IPS DF 6.9 (cell line): ENCODE measurements around the gene SLC34A1.
"Not testable (repeated sequence)": the region's sequence is repeated elsewhere in the genome, so short reads cannot be mapped to it uniquely, and the experiment has no call there.

Source experiments
- DNase-seq: peaks from one replicate; pipeline ENCODE4 v3.0.0-alpha.2; 2013; ENCODE audit warnings: low read depth, low spot score
- H3K27ac ChIP-seq: one replicate; pipeline ENCODE4 v1.5.1; 2013; ENCODE audit warnings: low read length, control low read depth
- H3K27me3 ChIP-seq: 2 replicates; pipeline ENCODE4 v1.6.1; 2013; ENCODE audit warnings: mild to moderate bottlenecking, low read length; ENCODE audit not compliant: control insufficient read depth, insufficient read depth
- H3K36me3 ChIP-seq: 2 replicates; pipeline ENCODE4 v1.6.1; 2013; ENCODE audit warnings: low read length; ENCODE audit not compliant: control insufficient read depth, insufficient read depth
- H3K4me1 ChIP-seq: 2 replicates; pipeline ENCODE4 v1.6.1; 2013; ENCODE audit warnings: low read length; ENCODE audit not compliant: control insufficient read depth, insufficient read depth
- H3K4me3 ChIP-seq: 2 replicates; pipeline ENCODE4 v1.5.1; 2013; ENCODE audit warnings: mild to moderate bottlenecking, low read length
- H3K9me3 ChIP-seq: 2 replicates; pipeline ENCODE4 v1.6.1; 2013; ENCODE audit warnings: low read length, inconsistent platforms; ENCODE audit not compliant: control insufficient read depth, insufficient read depth
- WGBS: extraction: QIAGEN DNeasy Blood & Tissue Kit; methylation state at CpG from one replicate; pipeline ENCODE4 v1.1.7; 2013; ENCODE audit warnings: mixed read lengths, missing lambda C conversion rate; ENCODE audit not compliant: insufficient read length, insufficient coverage; 5-methylcytosine and 5-hydroxymethylcytosine counted together

Gene SLC34A1

DNA sequence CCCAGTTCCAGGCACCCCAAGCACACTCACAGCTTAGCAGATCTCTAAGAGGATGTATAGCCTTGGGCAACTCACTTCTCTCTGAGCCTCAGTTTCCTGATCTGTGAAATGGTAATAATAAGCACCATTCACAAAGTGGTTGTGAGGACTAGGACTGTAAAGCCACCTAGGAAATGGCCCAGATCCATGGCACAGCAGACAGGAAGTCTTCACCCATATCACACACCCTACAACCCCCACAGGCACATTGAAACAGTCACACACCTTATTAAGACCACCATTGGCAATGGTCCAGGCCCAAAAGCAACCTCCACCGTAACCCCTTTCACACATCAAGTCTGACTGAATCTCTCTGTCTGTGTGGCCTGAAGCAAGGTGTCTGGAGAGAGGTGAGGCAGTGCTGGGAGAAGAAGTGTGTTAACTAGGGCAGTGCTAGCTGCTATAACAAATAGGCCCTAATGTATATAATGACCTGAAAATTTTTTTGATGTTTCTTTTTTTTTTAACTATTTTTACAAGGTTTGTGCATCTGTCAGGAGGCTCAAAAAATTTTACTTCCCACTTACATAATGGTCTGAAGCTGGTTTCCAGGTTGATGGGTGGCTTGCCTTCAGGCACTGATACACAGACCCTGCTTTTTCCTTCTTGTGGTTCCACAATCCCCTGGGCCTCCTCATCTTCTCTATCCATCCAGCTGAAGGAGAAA lies 28.9 kb upstream of the SLC34A1 start:
- Histone ChIP-seq H3K9me3 (no peaks in the 10 kb centered on the region), H3K4me1 (no peaks in the 10 kb centered on the region), H3K36me3 (no peaks in the 10 kb centered on the region), H3K4me3 (no peak overlapping the region), H3K27ac (no peak overlapping the region), H3K27me3 (no peaks in the 10 kb centered on the region)
- WGBS = no CpG with 5 or more reads among the region's 1 CpG
- DNase-seq = no peak

DNA sequence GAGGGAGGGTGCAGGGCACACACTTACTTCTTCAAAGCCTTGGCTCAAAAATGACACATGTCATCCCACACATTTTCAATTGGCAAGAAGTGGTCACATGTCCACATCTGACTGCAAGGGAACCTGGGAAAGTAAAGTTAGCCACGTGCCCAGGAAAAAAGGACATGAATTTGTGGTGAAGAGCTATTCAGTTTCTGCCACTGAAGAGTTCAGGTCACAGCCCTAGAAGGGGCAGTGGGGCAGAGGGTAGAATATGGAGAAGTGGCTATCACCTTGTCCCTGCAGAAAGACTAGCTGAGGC lies 28.4 kb upstream of the SLC34A1 start:
- no peak overlapping the region for H3K4me3 ChIP-seq
- no peaks in the 10 kb centered on the region for H3K4me1 ChIP-seq
- no peaks in the 10 kb centered on the region for H3K27me3 ChIP-seq
- DNase-seq = no peak
- H3K27ac ChIP-seq = no peak overlapping the region
- no CpG with 5 or more reads among the region's 1 CpG for WGBS
- H3K9me3 ChIP-seq = no peaks in the 10 kb centered on the region
- H3K36me3 ChIP-seq = no peaks in the 10 kb centered on the region

DNA sequence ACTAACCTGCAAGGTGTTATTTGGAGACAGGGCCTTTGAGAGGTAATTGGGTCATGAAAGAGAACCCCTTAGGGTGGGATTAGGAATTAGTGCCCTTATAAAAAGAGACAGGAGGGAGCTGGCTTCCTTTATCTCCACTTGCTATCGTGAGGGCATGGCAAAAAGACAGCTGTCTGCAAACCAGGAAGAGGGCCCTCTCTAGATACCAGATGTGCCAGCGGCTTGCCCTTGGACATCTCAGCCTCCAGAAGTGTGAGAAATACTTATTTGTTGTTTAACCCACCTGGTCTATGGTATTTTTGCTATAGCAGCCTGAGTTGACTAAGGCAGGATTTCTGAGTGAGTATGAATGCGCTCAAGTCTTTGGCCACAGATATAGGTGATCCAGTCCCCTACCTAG lies 27.5 kb upstream of the SLC34A1 start:
- no peak for DNase-seq
- H3K27ac ChIP-seq = no peak overlapping the region

DNA sequence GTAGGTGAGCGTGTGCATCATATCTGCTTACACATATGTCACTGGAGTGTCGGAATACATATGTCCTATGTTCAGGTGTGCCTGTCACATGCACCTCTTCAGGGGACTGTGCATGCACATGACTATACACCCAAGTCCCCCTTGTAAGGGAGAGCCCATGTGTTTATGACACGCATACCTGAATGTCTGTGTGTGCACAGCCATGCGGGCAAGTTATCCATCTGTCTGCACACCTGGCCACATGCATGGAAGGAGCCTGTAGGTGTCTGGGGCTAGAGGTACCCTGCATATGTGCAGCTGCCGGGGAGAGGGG lies 27.1 kb upstream of the SLC34A1 start:
- no peak overlapping the region for H3K27ac ChIP-seq
- H3K9me3 ChIP-seq = no peaks in the 10 kb centered on the region
- no peak for DNase-seq
- no CpG with 5 or more reads among the region's 5 CpGs for WGBS
- H3K4me3 ChIP-seq = no peak overlapping the region
- no peaks in the 10 kb centered on the region for H3K27me3 ChIP-seq
- H3K4me1 ChIP-seq = 0 out of 2 replicates have a peak, but pooled peaks cover under 1% of the 10 kb centered on the region
- H3K36me3 ChIP-seq = no peaks in the 10 kb centered on the region

More for the DNA sequence above, 27.5 kb upstream of the SLC34A1 start:
- H3K4me1 ChIP-seq = no peaks in the 10 kb centered on the region
- no CpG with 5 or more reads among the region's 3 CpGs for WGBS
- no peak overlapping the region for H3K4me3 ChIP-seq
- no peaks in the 10 kb centered on the region for H3K27me3 ChIP-seq
- no peaks in the 10 kb centered on the region for H3K36me3 ChIP-seq
- no peaks in the 10 kb centered on the region for H3K9me3 ChIP-seq

DNA sequence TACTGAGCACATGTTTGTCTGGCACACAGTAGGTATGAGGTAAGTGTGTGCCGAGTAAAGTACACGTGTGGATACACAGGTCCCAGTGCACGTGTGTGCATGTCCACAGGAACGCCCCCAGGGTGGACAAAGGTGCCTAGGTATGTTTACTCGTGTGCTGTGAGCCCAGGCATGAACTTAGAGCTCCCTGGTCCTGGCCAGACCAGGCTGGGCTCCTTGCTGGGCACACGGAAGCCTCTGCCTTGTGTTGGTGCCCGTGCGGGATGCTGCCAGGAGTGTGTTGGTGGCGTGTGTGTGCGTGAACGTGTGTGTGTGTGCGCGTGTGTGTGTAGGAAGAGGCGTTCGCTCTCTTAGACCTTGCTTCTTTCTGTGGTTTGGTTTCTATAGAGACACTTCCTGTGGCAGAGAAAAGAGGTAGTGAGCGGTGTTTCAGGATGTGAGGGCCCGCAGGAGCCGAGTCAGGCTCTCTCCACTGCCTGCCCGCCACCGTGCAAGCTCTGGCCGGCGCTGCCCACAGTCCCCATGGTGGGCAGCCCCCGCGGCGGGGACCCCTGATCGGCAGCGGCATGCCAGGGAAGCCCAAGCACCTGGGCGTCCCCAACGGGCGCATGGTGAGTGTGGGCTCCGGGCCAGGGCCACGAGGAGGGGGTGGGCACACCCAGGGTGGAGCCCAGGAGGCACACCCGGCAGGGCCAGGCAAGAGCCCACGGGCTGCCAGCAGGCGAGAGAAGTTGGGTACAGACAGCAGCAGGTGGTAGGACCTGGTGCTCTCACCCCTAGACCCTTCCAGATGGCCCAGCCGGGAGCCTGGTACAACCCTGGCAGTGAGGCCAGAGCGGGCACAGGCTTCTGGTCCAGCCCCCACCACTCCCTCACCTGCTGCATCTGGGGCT lies 26.5 kb upstream of the SLC34A1 start, which contains the start of gene RGS14:
Gene RGS14, plus strand, starts transcription at position 466 of the 893 bp plus-strand sequence. Its CDS starts 101 bp downstream, at position 567.
- Histone ChIP-seq H3K36me3 (no peaks in the 10 kb centered on the region), H3K4me3 (no peak within 1 kb of the TSS), H3K27ac (no peak within 1 kb of the TSS), H3K9me3 (no peaks in the 10 kb centered on the region), H3K4me1 (peaks cover 3% of the 10 kb centered on the region; the same call in 1 of the 2 replicates), H3K27me3 (no peaks in the 10 kb centered on the region)
- 100% methylated on average over 5 of the region's 37 CpGs for WGBS
- no peak for DNase-seq

DNA sequence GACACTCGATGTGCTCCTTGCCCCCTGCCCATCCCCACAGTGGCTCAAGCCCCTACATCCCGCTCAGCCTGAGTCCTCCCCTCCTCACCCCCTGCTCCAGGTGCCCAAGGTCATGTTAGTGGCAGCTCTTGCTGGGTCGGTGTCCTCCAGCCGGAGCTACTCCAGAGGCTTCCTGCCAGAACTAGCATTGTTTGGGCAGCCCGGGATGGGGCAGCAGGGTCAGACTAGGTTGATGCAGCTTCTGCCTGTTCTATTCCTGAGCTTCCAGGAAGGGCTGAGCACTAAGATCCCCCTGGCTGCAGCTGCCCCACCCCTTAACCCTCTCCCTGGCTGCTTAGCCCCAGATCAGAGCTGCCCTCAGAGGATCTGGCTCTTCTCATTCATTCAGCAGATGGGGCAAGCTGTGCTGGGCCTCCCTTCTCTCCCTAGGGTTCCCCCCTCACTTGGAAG lies 25.8 kb upstream of the SLC34A1 start:
- Histone ChIP-seq H3K27me3 (no peaks in the 10 kb centered on the region), H3K9me3 (no peaks in the 10 kb centered on the region), H3K4me1 (peaks cover 3% of the 10 kb centered on the region; the same call in 1 of the 2 replicates), H3K36me3 (no peaks in the 10 kb centered on the region), H3K4me3 (no peak overlapping the region), H3K27ac (no peak overlapping the region)
- no CpG with 5 or more reads among the region's 5 CpGs for WGBS
- no peak for DNase-seq

DNA sequence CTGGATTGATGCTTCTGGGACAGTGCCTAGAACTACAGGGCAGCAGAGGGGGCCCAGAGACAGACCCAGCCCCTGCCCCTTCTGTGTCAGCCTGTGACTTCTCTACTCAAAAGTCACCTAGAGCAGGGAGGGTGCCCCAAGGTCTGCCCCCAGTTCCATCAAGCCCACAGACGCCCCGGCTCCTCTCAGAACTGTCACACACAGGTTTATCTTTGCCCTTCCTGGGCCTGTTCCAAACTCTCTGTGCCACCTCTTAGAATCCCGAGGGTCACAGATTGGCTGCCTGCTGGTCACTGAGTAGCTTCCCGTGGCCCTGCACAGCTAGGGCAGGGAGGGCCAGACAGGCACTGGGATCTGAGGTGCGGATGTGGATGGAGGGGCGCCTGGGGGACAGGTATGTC lies 24.8 kb upstream of the SLC34A1 start:
- Histone ChIP-seq H3K36me3 (no peaks in the 10 kb centered on the region), H3K27ac (no peak overlapping the region), H3K9me3 (no peaks in the 10 kb centered on the region), H3K4me1 (peaks cover 3% of the 10 kb centered on the region; the same call in 1 of the 2 replicates), H3K4me3 (no peak overlapping the region), H3K27me3 (no peaks in the 10 kb centered on the region)
- WGBS = no CpG with 5 or more reads among the region's 6 CpGs
- no peak for DNase-seq

DNA sequence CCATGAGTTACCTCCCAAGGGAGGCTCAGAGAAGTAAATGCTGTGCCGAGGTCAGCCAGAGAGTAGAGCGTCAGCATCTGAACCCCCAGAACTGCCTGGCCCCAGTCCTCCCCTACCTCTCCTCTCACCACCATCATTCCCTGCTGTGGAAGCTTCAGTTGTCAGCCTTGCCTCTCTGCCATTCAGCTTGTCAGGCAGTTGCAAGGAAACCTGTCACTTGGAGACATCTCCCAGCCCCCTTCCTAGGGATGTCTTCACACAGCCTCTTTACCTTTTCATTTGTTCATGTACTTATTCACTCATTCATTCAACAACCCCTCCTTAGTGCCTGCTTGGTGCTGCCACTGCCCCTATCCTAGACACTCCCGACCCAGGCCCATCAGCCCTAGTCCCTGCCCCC lies 24.4 kb upstream of the SLC34A1 start:
- H3K4me3 ChIP-seq = no peak overlapping the region
- no peaks in the 10 kb centered on the region for H3K27me3 ChIP-seq
- H3K36me3 ChIP-seq = no peaks in the 10 kb centered on the region
- H3K9me3 ChIP-seq = no peaks in the 10 kb centered on the region
- no peak overlapping the region for H3K27ac ChIP-seq
- peaks cover 3% of the 10 kb centered on the region; the same call in 1 of the 2 replicates for H3K4me1 ChIP-seq
- no CpG with 5 or more reads among the region's 3 CpGs for WGBS
- DNase-seq = no peak

DNA sequence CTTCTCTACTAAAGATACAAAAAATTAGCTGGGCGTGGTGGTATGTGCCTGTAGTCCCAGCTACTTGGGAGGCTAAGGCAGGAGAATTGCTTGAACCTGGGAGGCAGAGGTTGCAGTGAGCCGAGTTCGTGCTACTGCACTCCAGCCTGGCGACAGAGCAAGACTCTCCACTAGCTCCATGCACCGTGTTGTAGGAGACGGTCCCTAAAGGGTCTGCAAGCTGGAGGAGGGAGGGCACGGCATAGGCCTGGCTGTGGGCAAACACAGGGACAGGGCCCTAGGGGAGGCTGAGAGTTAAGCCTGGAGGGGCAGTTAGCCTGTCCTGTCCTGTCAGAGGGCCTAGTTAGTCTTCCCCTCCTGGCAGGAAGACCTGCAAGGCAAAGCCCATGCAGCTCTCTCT lies 23.5 kb upstream of the SLC34A1 start:
- H3K4me3 ChIP-seq, H3K4me1 ChIP-seq, H3K9me3 ChIP-seq, H3K27me3 ChIP-seq, H3K27ac ChIP-seq, H3K36me3 ChIP-seq, DNase-seq: not testable (repeated sequence)
- WGBS = no CpG with 5 or more reads among the region's 7 CpGs

DNA sequence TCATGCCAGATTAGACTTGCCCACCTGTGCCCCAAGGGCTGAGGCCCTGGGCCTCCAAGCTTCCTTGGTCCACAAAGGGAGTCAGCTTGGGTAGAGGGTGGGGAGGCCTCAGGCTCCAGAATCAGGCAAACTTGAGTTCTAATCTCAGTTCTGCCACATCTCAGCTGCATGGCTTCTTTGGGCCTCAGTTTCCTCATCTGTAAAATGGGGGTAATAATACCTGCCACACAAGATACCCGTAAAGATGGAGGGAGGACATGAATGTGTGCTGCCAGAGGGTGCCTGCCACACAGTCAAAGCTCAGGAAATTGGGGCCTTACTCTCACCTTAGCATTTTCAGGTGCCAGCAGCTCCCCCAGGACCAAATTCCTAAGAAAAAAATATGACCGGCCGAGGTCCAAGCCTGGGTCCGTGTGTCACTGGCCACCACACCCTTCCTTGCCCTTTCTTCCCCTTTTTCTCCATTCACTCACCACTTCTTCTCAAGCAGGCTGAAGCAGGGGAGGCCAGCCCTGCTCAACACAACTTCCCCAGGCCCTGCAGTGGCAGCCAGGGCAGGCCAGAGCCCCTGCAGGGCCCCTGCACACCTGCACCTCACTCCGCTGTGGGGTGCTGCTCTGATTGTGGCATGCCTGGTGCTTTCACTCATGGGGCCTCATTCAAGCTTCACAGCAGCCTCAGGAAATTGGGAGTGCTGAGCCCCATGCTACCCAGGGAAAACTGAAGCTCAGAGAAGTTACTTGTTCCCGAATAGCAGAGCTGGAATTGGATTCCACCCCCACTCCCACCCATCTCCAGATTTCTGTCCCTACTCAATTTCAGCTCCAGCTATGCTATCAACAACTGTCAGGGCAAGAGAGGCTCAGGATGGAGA lies 22.6 kb upstream of the SLC34A1 start:
- DNase-seq = no peak
- no peaks in the 10 kb centered on the region for H3K36me3 ChIP-seq
- WGBS = no CpG with 5 or more reads among the region's 6 CpGs
- no peak overlapping the region for H3K4me3 ChIP-seq
- H3K27me3 ChIP-seq = no peaks in the 10 kb centered on the region
- no peak overlapping the region for H3K27ac ChIP-seq
- H3K4me1 ChIP-seq = peaks cover 11% of the 10 kb centered on the region
- H3K9me3 ChIP-seq = no peaks in the 10 kb centered on the region
